GM12891 (cell line): ENCODE data around the gene DND1.

Experiments used
- PAX5 ChIP-seq: IDR thresholded peaks from 2 replicates; pipeline ENCODE4 v1.6.1; 2011; ENCODE audit warnings: low read length, moderate library complexity, mild to moderate bottlenecking; ENCODE audit not compliant: insufficient read depth, severe bottlenecking
- POLR2A ChIP-seq: IDR thresholded peaks from 2 replicates; pipeline ENCODE4 v1.6.1; 2011; ENCODE audit warnings: low read depth, low read length, control low read depth
- POLR2AphosphoS5 ChIP-seq: IDR thresholded peaks from 2 replicates; pipeline ENCODE4 v1.6.1; 2011; ENCODE audit warnings: low read depth, low read length, control low read depth
- POU2F2 ChIP-seq: IDR thresholded peaks from 2 replicates; pipeline ENCODE4 v1.6.1; 2011; ENCODE audit warnings: low read depth, mild to moderate bottlenecking, control low read depth, low read length, moderate library complexity
- SPI1 ChIP-seq: IDR thresholded peaks from 2 replicates; pipeline ENCODE4 v1.6.1; 2011; ENCODE audit warnings: low read depth, low read length, control low read depth
- TAF1 ChIP-seq: IDR thresholded peaks from 2 replicates; pipeline ENCODE4 v1.6.1; 2011; ENCODE audit warnings: low read depth, low read length, control low read depth

- TF ChIP-seq POLR2A (no peak), TAF1 (no peak), POLR2AphosphoS5 (no peak), POU2F2 (no peak), SPI1 (no peak), PAX5 (no peak)
These were observed 41.5 kb downstream of the DND1 start for GRCh38 chr5:140631831-140632365.
